IPS-11a (cell line): ENCODE data around the gene WBP4.
A peak's percentile ranks its signal among the peaks of the same experiment; 100 is the strongest.
"Not testable (repeated sequence)": the region's sequence is repeated elsewhere in the genome, so short reads cannot be mapped to it uniquely, and the experiment has no call there.

ENCODE experiments used
- H3K4me3 ChIP-seq: one replicate; pipeline ENCODE4 v1.5.1; 2013; ENCODE audit warnings: low read depth, low read length, control low read depth

WBP4 gene, protein sequence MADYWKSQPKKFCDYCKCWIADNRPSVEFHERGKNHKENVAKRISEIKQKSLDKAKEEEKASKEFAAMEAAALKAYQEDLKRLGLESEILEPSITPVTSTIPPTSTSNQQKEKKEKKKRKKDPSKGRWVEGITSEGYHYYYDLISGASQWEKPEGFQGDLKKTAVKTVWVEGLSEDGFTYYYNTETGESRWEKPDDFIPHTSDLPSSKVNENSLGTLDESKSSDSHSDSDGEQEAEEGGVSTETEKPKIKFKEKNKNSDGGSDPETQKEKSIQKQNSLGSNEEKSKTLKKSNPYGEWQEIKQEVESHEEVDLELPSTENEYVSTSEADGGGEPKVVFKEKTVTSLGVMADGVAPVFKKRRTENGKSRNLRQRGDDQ

DNA sequence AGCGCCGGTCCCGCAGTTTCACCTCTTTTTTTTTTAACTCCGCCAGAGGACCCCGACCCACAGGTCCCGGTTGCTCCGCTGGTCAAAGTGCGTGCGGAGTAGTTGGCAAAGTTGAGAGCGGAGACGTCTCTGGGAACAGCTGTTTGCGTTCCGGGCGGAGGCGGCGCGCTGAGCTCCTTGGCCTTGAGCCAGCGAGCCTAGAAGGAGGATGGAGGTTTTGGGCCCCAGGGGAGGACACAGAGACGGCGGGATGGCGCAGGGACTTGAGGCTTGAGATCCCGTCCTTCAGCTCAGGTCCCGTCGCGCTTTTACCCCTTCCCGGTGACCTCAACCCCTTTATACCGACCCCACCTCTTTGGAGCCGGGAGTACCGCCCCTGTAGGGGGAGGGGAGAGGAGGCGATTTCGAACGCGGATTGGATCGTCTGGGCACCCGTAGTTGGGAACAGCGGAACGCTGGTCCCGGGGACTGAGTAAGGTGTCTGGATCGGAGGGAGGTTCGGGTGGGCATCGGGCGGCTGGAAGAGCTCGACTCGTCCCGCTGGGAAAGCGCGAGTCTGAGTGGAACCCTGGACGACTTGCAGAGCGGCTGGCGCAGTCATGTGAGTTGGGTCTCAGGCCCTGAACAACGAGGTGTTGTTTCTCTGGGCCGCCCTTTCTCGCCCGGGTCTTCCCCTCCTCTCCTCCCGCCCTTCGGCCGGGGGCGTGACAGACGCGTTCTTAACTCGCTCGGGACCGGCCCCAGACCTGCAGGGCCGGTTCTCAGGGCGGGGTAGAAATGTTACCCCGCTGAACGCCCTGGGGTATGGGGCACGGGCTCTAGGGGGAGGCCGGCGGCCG, at the start of gene WBP4:
Gene WBP4, plus strand, starts transcription at position 435 of the 839 bp plus-strand sequence. Its CDS starts 165 bp downstream, at position 600.
- H3K4me3 ChIP-seq: peak within 1 kb of the TSS; percentile 96

DNA sequence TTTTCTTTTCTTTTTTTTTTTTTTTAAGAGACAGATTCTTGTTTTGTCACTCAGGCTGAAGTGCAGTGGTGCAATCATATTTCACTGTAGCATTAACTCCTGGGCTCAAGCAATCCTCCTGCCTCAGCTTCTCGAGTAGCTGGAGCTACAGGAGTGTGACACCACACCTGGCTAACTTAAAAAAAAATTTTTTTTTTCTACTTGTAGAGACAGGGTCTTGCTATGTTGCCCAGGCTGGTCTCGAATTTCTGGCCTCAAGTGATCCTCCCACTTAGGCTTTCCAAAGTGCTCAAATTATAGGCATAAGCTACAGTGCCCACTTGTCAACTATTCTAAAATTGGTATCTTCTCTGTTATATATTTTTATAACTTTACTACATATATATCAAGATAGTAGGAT, 48.8 kb upstream of the WBP4 start:
- no peak overlapping the region for H3K4me3 ChIP-seq

DNA sequence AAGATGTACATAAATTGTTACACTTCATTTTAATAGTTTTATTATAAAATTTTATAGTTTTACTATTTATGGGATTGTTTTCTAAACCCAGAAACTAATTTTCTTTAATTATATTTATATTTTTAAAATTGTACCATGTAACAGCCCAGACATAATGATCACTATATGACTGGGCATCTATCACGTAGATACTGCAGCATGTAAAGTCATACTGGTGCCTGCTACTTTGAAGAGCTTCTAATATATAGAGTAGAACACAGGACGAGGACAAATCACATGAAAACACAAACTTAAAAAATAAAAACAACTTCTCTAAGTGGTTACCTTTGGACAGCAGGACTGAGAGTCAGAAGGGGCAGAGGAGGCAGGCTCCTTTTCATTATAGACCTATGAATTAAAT, 47.5 kb upstream of the WBP4 start:
- no peak overlapping the region for H3K4me3 ChIP-seq

DNA sequence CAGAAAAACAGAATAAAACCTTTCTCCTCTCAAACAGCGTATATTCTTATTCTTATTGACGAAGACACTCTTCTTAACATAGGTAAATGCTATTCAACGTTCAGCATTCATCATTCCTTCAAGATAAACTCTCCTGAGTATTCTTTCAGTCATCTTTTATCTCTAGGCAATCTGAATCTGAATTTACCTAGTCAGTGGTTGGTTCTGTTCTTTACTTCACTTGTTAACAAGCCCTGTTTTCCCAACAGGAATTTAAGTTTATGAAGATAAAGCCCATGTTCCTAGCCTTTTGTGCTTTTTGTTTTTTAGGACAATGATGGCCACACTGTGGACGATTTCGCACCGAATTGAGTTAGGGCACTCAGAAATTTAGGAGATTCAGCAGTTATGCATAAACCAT, 45.4 kb upstream of the WBP4 start:
- no peak overlapping the region for H3K4me3 ChIP-seq

DNA sequence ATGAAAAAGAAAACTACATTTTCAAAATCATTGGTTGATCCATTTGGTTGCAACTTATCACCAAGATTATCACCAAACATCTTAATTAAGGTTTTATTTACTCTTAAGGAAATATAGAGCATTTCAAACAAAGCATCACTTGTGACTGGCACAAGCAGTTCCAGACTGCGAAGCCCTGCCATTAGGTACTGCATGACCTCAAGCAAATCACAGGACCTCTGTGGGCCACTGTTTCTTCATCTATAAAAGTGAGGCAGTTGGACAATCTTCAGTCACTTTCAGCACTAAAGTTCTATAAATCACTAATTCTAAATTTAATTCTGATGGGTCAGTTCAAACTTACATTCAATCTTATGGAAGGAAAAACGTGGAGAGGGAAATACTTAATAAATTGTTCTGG, 44.1 kb upstream of the WBP4 start:
- H3K4me3 ChIP-seq: no peak overlapping the region

DNA sequence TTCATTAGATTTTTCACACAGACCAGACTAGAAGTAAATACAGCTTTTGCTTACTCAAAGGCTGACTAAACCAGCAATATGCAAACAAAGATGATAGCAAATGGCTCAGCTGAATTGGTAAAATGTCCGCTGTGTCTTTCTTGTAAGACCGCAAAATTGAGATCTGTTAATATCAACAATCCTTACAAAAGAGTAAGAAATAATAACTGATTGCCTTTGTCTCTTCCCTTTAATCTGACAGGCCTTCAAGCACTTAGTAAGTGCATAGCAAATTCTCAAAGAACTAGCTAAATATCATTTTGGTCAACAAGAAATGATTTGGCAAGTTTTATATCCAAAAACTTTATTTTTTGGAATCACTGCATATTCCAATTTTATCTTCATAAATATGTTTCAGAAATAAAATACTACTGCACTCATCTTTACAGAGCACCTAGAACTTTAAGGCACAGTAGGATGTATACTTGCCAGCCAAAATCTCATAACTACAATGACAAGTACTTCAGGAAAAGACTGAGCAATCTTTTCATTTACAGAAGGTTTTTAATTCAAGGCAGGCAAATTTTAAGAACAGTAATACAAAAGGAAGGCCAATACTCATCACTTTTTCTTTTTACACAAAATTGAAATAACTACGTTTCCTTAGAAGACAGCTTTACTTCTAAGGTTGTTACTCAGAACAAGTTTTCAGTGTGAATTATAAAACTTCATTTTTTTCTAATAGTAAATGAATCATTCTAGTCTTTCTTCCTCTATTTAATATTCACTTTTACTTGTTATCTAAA, 43.3 kb upstream of the WBP4 start:
- H3K4me3 ChIP-seq: no peak overlapping the region

DNA sequence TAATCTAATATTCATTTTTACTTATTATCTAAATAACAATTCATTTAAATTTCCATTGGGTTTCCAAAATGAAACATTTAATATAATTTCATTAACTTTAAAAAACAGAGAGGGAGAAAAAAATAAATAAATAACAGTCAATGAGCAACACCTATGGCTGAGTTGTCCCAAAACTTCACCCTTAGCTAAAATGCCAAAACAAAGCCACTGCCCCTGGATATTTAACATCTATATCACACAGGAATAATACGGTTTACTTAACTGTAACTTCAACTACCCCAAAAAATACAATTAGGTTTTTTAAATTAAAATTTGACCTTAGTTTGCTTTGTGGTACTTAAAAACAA, 42.7 kb upstream of the WBP4 start:
- no peak overlapping the region for H3K4me3 ChIP-seq

DNA sequence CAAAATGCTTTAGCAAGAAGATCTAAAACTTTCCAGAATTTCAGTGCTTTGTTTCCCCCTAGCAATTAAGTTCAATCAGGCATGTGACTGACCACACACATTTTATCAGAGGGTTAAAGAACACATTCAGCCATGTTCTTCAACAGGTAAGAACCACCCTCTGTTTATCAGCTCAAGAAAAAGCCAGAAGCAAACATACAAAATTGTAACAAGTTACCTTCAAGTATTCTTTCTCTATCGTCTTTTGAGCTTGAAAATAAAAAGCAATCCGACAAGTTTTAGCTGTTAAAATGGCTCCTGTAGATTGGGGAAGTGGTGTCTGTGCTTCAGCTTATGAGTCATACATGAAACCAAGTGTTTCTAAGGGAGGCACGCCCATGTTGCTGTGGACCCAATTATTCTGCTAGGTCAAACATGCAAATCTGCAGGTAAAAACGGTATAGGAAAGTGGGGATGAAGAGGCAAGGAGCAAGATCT, 42.3 kb upstream of the WBP4 start, which contains the start of gene ELF1:
Gene ELF1, minus strand, starts transcription at position 306 of the 477 bp plus-strand sequence. CDS start 37,262 bp downstream, outside the sequence.
- no peak within 1 kb of the TSS for H3K4me3 ChIP-seq

DNA sequence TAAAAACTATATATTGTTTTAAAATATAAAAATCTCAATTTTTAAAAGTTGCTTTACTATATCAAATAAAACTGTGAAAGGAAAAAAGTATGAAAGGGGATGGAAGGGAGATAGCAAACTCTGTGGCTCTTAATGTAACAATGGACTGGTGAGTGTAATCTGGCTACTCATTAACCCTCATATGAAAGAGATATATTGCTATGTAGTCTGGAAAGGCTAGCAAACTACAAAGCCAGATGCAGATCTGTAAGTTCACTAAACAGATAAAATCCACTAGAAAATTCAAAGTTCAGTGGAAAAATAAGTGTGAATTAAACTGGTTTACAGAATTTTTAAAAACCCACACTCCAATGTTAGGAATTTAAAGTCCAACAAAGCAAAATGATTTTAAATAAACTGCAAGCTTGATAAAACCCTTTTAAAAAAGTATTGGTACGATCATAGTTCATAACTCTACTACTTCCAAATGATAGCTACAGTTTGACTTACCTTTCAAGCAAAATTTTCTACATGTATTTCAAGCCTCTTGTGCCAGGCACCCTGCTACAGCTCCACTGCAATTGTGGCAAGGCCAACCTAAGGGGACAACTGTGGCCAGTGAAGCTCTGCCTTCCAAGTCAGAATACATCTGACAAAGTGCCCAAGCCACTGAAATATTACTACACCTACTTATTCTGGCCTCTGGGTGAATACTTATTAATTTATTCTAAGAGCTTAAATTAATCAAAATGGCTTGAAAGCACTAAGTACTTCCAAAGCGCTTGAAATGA, 41.5 kb upstream of the WBP4 start:
- no peak overlapping the region for H3K4me3 ChIP-seq

DNA sequence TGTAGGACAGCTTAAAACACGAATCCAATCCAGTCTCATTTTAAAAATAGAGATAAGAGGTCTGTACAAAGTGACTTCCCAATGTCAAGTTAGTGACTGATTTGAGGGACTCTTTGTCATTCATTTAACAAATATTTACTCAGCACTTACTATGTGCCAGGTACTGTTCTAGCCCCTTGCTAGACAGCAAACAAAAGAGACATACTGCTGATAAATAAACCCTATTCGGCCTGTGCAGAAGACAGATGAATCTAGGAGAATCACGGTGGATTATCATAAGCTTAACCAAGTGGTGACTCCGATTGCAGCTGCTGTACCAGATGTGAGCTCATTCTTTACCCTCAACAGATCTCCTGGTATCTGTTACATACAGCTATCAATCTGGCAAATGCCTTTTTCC, 35.8 kb upstream of the WBP4 start:
- no peak overlapping the region for H3K4me3 ChIP-seq

DNA sequence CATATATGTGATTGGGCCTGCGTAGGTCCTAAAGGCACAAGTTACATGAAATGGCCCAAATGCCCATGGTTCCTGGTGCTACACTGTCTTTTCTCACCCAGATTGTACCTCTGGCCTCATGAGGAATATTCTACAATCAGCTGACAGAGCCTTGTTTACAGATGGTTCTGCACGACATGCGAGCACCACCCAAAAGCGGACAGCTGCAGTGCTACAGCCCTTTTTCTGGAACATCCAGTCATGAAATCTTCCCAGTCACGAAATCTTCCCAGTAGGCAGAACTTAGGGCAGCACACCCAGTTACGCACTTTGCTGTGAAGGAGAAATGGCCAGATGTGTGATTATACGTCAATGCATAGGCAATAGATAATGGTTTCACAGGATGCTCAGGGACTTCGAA, 34.5 kb upstream of the WBP4 start:
- no peak overlapping the region for H3K4me3 ChIP-seq

DNA sequence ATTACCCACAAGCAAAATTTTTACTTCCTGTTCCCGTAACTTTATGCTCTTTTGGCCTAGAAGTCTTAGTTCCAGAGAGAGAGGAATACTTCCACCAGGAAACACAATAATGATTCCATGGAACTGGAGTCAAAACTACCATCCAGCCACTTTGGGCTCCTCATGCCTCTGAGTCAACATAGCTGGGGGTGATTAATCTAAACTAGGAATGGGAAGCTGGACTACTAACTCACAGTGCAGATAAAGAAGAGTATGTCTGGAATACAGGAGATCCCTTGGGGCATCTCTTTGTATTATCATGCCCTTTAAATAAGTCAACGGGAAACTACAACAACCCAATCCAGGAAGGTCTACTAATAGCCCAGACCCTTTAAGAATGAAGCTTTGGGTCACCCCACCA, 33.3 kb upstream of the WBP4 start:
- H3K4me3 ChIP-seq: no peak overlapping the region

DNA sequence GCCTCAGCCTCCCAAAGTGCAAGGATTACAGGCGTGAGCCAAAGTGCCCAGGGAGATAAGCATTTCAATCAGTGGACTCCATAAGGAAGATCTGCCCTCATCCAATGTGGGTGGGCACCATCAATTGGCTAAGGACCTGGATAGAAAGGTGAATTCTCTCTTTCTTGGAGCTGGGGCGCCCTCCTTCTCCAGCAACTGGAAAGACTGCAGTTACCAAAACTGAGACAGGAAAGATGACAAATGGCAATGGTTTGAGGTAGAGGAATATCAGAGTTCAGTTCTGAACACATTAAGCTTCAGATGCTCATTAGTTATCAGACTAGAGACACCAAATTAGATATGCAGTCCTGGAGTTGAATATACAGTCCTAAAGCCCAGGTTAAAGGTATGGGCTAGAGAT, 31.7 kb upstream of the WBP4 start:
- H3K4me3 ChIP-seq: no peak overlapping the region

DNA sequence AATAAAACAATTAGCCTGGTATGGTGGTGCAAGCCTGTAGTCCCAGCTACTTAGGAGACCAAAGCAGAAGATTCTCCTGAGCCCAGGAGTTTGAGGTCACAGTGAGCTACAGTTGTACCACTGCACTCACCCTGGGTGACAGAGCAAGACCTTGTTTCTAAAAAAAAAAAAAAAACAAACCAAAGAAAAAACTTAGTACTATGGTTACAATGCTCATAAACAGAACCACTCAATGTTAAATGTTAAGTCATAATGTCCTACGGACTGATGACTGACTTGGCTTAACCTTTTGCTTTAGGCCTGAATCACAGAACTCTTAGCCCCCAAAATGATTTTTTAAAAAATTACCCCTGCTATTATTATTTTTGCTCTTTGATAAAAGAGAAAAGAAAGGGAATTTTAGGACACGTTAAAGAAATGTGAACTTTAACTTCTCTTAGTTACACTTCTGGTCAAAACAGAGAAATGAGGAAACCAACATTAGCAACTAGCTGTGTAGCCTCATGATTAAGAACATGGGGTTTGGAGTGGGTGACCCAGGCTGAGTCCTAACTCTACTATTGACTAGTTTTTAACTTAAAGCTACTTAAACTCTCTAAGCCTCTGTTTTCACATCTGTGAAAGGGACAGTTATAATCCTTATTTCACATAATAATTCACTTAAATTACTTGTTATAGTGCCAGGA, 28.5 kb upstream of the WBP4 start:
- no peak overlapping the region for H3K4me3 ChIP-seq

DNA sequence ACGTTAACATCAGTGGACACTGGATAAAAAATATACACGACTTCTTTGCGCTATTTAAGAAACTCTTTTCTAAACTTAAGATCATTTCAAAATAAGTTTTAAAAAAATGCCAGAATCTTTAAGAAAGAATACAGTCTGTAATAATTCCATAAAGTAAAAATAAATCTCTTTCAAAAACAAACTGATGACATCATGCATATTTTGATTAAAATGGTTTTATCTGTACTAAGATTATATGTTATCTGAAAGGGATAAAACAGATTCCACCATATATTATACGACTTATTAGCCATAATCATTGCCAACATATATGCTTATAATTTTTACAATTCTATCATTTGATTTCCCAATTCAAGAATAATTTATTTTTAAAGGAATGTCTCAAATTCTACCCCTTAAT, 26.9 kb upstream of the WBP4 start:
- no peak overlapping the region for H3K4me3 ChIP-seq

DNA sequence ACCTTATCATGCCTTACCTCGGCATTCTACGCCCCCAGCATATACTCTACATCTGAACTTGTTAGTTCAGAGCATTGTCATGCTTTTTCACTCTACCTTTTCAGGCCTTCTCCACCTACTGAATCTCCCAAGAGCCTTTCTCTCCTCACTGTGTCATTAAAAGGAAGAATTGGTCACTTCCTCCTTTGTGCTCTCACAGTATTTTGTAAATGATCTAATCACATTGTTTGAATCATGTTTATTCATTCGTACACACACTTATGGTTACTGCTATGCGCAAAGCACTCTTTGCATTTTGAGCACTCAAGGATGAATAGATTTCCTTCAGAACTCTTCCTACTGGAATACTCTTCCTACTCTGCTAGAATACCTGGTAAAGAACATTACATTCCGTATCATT, 26.4 kb upstream of the WBP4 start:
- H3K4me3 ChIP-seq: no peak overlapping the region

DNA sequence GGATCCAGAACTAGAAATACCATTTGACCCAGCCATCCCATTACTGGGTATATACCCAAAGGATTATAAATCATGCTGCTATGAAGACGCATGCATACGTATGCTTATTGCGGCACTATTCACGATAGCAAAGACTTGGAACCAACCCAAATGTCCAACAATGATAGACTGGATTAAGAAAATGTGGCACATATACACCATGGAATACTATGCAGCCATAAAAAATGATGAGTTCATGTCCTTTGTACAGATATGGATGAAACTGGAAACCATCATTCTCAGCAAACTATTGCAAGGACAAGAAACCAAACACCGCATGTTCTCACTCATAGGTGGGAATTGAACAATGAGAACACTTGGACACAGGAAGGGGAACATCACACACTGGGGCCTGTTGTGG, 24.8 kb upstream of the WBP4 start:
- H3K4me3 ChIP-seq: not testable (repeated sequence)

DNA sequence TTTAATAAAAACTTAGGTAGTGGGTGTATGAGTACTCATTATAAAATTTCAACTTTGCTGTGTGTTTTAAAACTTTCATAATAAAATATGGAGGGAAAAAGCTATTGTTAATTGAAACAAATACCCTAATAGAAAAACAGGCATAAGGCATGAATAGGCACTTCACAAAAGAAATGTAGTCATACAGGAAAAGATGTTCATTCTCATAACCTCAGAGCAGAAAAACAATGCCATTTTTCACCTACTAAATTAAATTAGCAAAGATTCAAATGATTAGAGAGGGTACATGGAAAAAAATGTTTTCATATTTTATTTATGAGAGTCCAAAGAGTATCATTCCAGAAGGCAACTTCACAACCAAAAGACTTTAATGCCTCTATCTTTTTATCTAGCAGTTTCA, 21.6 kb upstream of the WBP4 start:
- H3K4me3 ChIP-seq: no peak overlapping the region

DNA sequence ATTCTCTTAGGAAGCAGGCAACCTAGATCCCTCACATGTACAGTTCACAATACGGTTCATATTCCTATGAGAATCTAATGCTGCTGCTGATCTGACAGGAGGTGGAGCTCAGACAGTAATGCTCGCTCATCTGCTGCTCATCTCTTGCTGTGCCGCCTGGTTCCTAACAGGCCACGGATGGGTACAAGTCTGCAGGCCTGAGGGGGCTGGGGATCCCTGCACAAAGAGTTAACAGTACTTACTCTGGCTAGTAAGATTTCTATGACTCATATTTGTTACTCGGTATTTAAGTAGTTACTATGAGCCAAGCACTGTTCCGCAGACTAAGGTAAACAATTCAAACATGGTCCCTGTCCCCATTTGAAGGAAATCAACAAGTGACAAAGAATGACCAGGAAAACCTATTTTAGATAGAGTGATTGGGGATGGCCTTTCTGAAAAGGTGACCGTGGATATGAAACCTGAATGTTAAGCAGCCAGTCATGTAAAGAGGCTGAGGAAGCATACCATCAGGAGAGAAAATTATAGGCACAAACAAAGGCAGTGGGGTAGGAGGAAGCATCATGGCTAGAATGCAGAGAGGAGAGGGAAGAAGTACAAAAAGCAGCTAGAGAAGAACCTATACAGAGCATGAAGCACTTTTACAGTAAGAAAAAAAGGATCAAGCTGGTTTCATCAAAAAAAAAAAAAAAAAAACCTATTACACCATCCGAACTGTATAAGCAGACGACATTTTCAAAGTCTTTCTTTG, 20.6 kb upstream of the WBP4 start:
- no peak overlapping the region for H3K4me3 ChIP-seq
